ENCODE results near the gene TMTC2.

DNA sequence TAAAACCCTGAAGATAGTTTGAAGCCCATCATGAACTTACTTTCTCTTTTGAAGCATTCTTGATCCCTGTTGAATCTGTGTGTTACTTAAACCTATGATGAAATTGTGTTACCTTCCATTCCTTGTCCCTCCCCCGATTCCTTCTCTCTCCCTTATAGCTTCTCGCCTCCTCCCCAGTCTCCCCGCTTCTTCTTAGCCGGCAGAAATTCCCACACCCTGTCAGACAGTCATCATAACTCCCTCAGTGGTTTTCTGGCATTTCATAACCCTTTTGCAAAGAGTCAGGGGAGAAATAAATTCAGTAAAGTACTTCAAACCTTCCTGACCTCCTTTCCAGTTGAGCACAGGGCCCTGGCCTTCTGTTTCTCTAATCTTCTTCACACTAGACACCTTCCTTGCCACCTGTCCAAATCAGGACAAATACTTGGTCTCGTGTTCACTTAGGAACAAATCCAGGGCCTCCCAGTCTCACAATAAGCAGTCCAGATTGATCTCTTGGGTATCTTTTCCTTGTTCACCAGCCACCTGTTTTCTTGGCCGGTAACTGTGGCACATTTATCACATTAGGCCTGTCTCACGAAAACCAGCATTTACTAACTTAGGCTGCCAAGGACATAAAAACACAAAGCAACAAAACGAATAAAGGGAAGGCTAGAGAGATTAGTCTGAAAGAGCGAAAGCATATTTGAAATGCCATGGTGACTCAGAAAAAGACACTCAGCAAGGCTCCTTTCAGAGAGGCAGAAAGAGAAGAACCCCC, 355.9 kb downstream of the TMTC2 start:
- TF ChIP-seq EZH2 (IDR thresholded peaks at IDR 0.05; ENCODE audit: insufficient read depth, poor library complexity, severe bottlenecking): no peak
- TF ChIP-seq EZH2phosphoT487 (IDR thresholded peaks at IDR 0.05; ENCODE audit: insufficient read depth, low read depth): no peak

Measured in GM23248 (cell line).